ES-I3 (cell line): Measurements from ENCODE around the gene PLEKHG2.

ENCODE experiments used
- H3K36me3 ChIP-seq: 2 replicates; pipeline ENCODE4 v1.6.1; 2013; ENCODE audit warnings: mild to moderate bottlenecking, low read length, control low read depth, moderate library complexity; ENCODE audit not compliant: insufficient read depth
- H3K4me1 ChIP-seq: 2 replicates; pipeline ENCODE4 v1.6.1; 2013; ENCODE audit warnings: mild to moderate bottlenecking, control low read depth, low read length; ENCODE audit not compliant: insufficient read depth
- H3K9ac ChIP-seq: 2 replicates; pipeline ENCODE4 v1.6.1; 2013; ENCODE audit warnings: low read depth, mild to moderate bottlenecking, low read length, moderate library complexity
- H3K9me3 ChIP-seq: 2 replicates; pipeline ENCODE4 v1.6.1; 2013; ENCODE audit warnings: mild to moderate bottlenecking, low read length, moderate library complexity; ENCODE audit not compliant: control insufficient read depth, insufficient read depth

PLEKHG2 gene

GRCh38 chr19:39416152-39417120 is 4.0 kb downstream of the PLEKHG2 start:
- Histone ChIP-seq H3K4me1 (peaks cover 2% of the 10 kb centered on the region), H3K36me3 (peaks cover 13% of the 10 kb centered on the region), H3K9ac (no peak overlapping the region), H3K9me3 (no peaks in the 10 kb centered on the region)

GRCh38 chr19:39417463-39418181 is 5.2 kb downstream of the PLEKHG2 start:
- Histone ChIP-seq H3K36me3 (peaks cover 17% of the 10 kb centered on the region), H3K4me1 (no peaks in the 10 kb centered on the region), H3K9me3 (no peaks in the 10 kb centered on the region), H3K9ac (no peak overlapping the region)

- Histone ChIP-seq H3K36me3 (peaks cover 17% of the 10 kb centered on the region), H3K4me1 (no peaks in the 10 kb centered on the region)
Observed at GRCh38 chr19:39419003-39419402, 6.5 kb downstream of the PLEKHG2 start.

GRCh38 chr19:39420769-39421168 is 8.3 kb downstream of the PLEKHG2 start:
- Histone ChIP-seq H3K9me3 (no peaks in the 10 kb centered on the region), H3K4me1 (no peaks in the 10 kb centered on the region), H3K9ac (no peak overlapping the region), H3K36me3 (peaks cover 17% of the 10 kb centered on the region)

More at GRCh38 chr19:39419003-39419402, 6.5 kb downstream of the PLEKHG2 start:
- no peak overlapping the region for H3K9ac ChIP-seq
- H3K9me3 ChIP-seq, result no peaks in the 10 kb centered on the region

- Histone ChIP-seq H3K9ac (no peak overlapping the region), H3K36me3 (peaks cover 17% of the 10 kb centered on the region), H3K4me1 (no peaks in the 10 kb centered on the region; the same call in 1 of the 2 replicates), H3K9me3 (no peaks in the 10 kb centered on the region)
Observed at GRCh38 chr19:39422020-39422419, 9.6 kb downstream of the PLEKHG2 start.

GRCh38 chr19:39423258-39424086 is 11.0 kb downstream of the PLEKHG2 start:
- no peak overlapping the region for H3K9ac ChIP-seq
- H3K4me1 ChIP-seq, result peaks cover 4% of the 10 kb centered on the region; the same call in 1 of the 2 replicates

GRCh38 chr19:39424934-39425333 is 12.5 kb downstream of the PLEKHG2 start:
- Histone ChIP-seq H3K9ac (no peak overlapping the region), H3K36me3 (peaks cover 12% of the 10 kb centered on the region), H3K9me3 (no peaks in the 10 kb centered on the region), H3K4me1 (peaks cover 11% of the 10 kb centered on the region; the same call in 1 of the 2 replicates)

More at GRCh38 chr19:39423258-39424086, 11.0 kb downstream of the PLEKHG2 start:
- H3K36me3 ChIP-seq, result peaks cover 16% of the 10 kb centered on the region
- no peaks in the 10 kb centered on the region for H3K9me3 ChIP-seq

- Histone ChIP-seq H3K9ac (no peak overlapping the region), H3K4me1 (peaks cover 11% of the 10 kb centered on the region; the same call in 1 of the 2 replicates), H3K36me3 (peaks cover 5% of the 10 kb centered on the region), H3K9me3 (no peaks in the 10 kb centered on the region)
Observed at GRCh38 chr19:39425744-39426143, 13.3 kb downstream of the PLEKHG2 start.

- Histone ChIP-seq H3K4me1 (peaks cover 13% of the 10 kb centered on the region; the same call in 1 of the 2 replicates), H3K9ac (no peak overlapping the region), H3K9me3 (no peaks in the 10 kb centered on the region), H3K36me3 (peaks cover 4% of the 10 kb centered on the region)
Observed at GRCh38 chr19:39426170-39426569, 13.7 kb downstream of the PLEKHG2 start.

GRCh38 chr19:39427707-39428106 is 15.2 kb downstream of the PLEKHG2 start:
- peaks cover under 1% of the 10 kb centered on the region for H3K36me3 ChIP-seq
- peaks cover 15% of the 10 kb centered on the region; the same call in 1 of the 2 replicates for H3K4me1 ChIP-seq
- no peaks in the 10 kb centered on the region for H3K9me3 ChIP-seq
- no peak overlapping the region for H3K9ac ChIP-seq

GRCh38 chr19:39428283-39429112 is 16.0 kb downstream of the PLEKHG2 start:
- Histone ChIP-seq H3K9ac (peak overlapping the region; percentile 37; the same call in 1 of the 2 replicates), H3K9me3 (no peaks in the 10 kb centered on the region), H3K36me3 (peaks cover 8% of the 10 kb centered on the region), H3K4me1 (peaks cover 15% of the 10 kb centered on the region; the same call in 1 of the 2 replicates)

GRCh38 chr19:39430675-39431593 is 18.5 kb downstream of the PLEKHG2 start:
- peaks cover 21% of the 10 kb centered on the region for H3K36me3 ChIP-seq
- H3K4me1 ChIP-seq, result peaks cover 15% of the 10 kb centered on the region; the same call in 1 of the 2 replicates
- peak overlapping the region; percentile 31; the same call in 1 of the 2 replicates for H3K9ac ChIP-seq
- H3K9me3 ChIP-seq, result no peaks in the 10 kb centered on the region
